Measurements from ENCODE around the gene UBE2G1.

DNA sequence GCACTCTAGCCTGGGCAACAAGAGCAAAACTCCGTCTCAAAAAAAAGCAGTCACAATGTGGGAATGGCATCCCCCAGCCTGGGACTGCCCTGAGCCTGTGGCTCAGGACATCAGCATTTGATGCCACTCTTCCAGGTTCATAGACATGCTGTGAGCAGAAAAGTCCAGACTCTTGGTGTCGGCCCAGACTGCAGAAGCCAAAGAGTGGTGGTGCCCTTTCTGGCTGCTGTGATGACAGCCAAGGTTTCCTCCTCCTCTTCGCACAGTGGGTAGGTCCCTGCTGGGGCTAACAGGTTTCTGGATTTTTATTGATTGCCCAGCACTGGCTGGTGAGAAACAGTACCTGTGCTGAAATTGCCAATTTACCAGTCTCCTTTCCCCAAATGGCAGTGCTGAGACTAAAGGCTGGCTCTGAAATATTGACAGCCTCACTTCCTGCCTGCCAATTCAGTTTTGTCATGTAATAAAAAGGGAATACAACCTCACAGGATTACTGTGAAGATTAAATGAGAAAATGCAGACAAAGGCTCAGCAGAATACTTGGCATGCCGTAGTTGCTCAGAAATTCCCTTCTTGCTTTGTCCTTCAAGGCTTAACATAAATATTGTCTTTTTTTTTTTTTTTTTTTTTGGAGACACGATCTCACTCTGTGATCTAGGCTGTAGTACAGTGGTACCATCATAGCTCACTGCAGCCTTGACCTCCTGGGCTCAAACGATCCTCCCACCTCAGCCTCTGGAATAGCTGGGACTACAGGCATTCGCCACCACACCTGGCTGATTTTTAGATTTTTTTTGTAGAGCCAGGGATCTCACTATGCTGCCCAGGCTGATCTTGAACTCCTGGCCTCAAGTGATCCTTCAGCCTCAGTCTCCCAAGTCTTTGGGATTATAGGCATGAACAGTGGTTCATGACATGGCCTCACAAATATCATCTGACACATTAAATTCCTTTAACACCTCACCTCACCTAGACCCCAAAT, 15.5 kb upstream of the UBE2G1 start:
- TF ChIP-seq POLR2A (IDR thresholded peaks at IDR 0.05; ENCODE audit: low read depth, low read length) (no peak), POLR2AphosphoS5 (IDR thresholded peaks at IDR 0.05; ENCODE audit: low read depth, low read length) (no peak), TAF1 (IDR thresholded peaks at IDR 0.05; ENCODE audit: borderline replicate concordance, low read depth, low read length) (no peak)

All from GM12892 (cell line).